Fibroblast of peridontal ligament (primary cell): ENCODE data around the gene SYNJ1.
"Not testable (repeated sequence)": the region's sequence is repeated elsewhere in the genome, so short reads cannot be mapped to it uniquely, and the experiment has no call there.

Source experiments
- DNase-seq: peaks from one replicate; pipeline ENCODE4 v3.0.0-alpha.2; 2010; ENCODE audit errors: extremely low read depth

The SYNJ1 gene

GRCh38 chr21:32695482-32695881 lies 32.3 kb downstream of the SYNJ1 start:
- DNase-seq: not testable (repeated sequence)

GRCh38 chr21:32693581-32693980 lies 34.2 kb downstream of the SYNJ1 start:
- no peak for DNase-seq

GRCh38 chr21:32690085-32690484 lies 37.7 kb downstream of the SYNJ1 start:
- DNase-seq: no peak

- DNase-seq: no peak
These were observed 40.0 kb downstream of the SYNJ1 start for GRCh38 chr21:32687643-32688345.

- DNase-seq: peak; percentile 2
These were observed 44.9 kb downstream of the SYNJ1 start for GRCh38 chr21:32682696-32683474.

GRCh38 chr21:32674731-32675130 lies 53.1 kb downstream of the SYNJ1 start:
- DNase-seq: no peak

- no peak for DNase-seq
These were observed 53.8 kb downstream of the SYNJ1 start for GRCh38 chr21:32674038-32674437.

- no peak for DNase-seq
These were observed 61.6 kb downstream of the SYNJ1 start for GRCh38 chr21:32666258-32666657.

- DNase-seq: not testable (repeated sequence)
These were observed 63.7 kb downstream of the SYNJ1 start for GRCh38 chr21:32664095-32664494.

- not testable (repeated sequence) for DNase-seq
These were observed 65.8 kb downstream of the SYNJ1 start for GRCh38 chr21:32661981-32662380.

- DNase-seq: not testable (repeated sequence)
These were observed 66.6 kb downstream of the SYNJ1 start for GRCh38 chr21:32661026-32661782.

GRCh38 chr21:32658524-32658923 lies 69.3 kb downstream of the SYNJ1 start:
- DNase-seq: no peak

GRCh38 chr21:32653326-32653901 lies 74.4 kb downstream of the SYNJ1 start:
- peak; percentile 15 for DNase-seq

GRCh38 chr21:32648165-32648564 lies 79.6 kb downstream of the SYNJ1 start:
- no peak for DNase-seq

GRCh38 chr21:32645261-32646182 lies 82.3 kb downstream of the SYNJ1 start:
- DNase-seq: no peak

- DNase-seq: no peak
These were observed 85.8 kb downstream of the SYNJ1 start for GRCh38 chr21:32641710-32642698.

GRCh38 chr21:32626621-32627196 lies 101.1 kb downstream of the SYNJ1 start:
- DNase-seq: peak; percentile 82

- not testable (repeated sequence) for DNase-seq
These were observed 109.6 kb downstream of the SYNJ1 start for GRCh38 chr21:32618218-32618617.

- DNase-seq: no peak
These were observed 114.3 kb downstream of the SYNJ1 start for GRCh38 chr21:32613436-32614043.
